ENCODE measurements around the gene LAG3. TPM values are rescaled to one million over a fixed set of nuclear protein-coding genes. Genes with fewer than 3 reads are reported as not detected.

The LAG3 gene
- total RNA-seq, 4 donors from 2014 or later = not detected

GRCh38 chr12:6824085-6824775 lies 51.9 kb downstream of the LAG3 start:
- intact Hi-C loops (cut with DNase I; ENCODE audit: low total_unique reads) (no loop called here), in situ Hi-C loops (cut with MboI; ENCODE audit: low sequenced_read_pairs in 4 of 4) (no loop called here)
- Histone ChIP-seq H3K27me3 (peaks cover 31 to 70% (median 50%) of the 10 kb centered on the region in 3 donors), H3K27ac (no peak overlapping the region), H3K4me3 (no peak overlapping the region), H3K9me3 (no peaks in the 10 kb centered on the region), H3K36me3 (no peaks in the 10 kb centered on the region), H3K4me1 (peaks cover 3 to 10% of the 10 kb centered on the region in 2 donors)
- TF ChIP-seq POLR2A (IDR thresholded peaks at IDR 0.05) (no peak), CTCF (IDR thresholded peaks at IDR 0.05 in 4 of 5, conservative IDR thresholded peaks at IDR 0.05 in 1 of 5) (no peak)
- ATAC-seq = no peak
- DNase-seq = no peak

GRCh38 chr12:6824901-6825381 lies 52.6 kb downstream of the LAG3 start:
- DNase-seq = no peak
- H3K4me1 ChIP-seq = peaks cover 3 to 11% of the 10 kb centered on the region in 2 donors
- H3K27me3 ChIP-seq = peaks cover 31 to 75% (median 53%) of the 10 kb centered on the region in 3 donors
- H3K9me3 ChIP-seq = no peaks in the 10 kb centered on the region
- intact Hi-C loops (cut with DNase I; ENCODE audit: low total_unique reads) = loop anchor here (1.0 to 5.0 kb wide), 3 partner anchors 73 to 208 kb away; partner anchors contain the start of gene MLF2
- in situ Hi-C loops (cut with MboI; ENCODE audit: low sequenced_read_pairs in 4 of 4) = no loop called here
- no peak overlapping the region for H3K4me3 ChIP-seq
- H3K27ac ChIP-seq = no peak overlapping the region
- ATAC-seq = no peak
- TF ChIP-seq CTCF (IDR thresholded peaks at IDR 0.05 in 4 of 5, conservative IDR thresholded peaks at IDR 0.05 in 1 of 5) (no peak), POLR2A (IDR thresholded peaks at IDR 0.05) (no peak)
- no peaks in the 10 kb centered on the region for H3K36me3 ChIP-seq

GRCh38 chr12:6825398-6826124 lies 53.2 kb downstream of the LAG3 start:
- Histone ChIP-seq H3K9me3 (no peaks in the 10 kb centered on the region), H3K27me3 (peaks cover 31 to 78% (median 53%) of the 10 kb centered on the region in 3 donors), H3K36me3 (no peaks in the 10 kb centered on the region), H3K4me3 (no peak overlapping the region), H3K4me1 (peaks cover 3 to 11% of the 10 kb centered on the region in 2 donors), H3K27ac (no peak overlapping the region)
- no peak for TF ChIP-seq POLR2A (IDR thresholded peaks at IDR 0.05)
- peak; percentile 62 to 85 (median 80) for TF ChIP-seq CTCF (IDR thresholded peaks at IDR 0.05 in 4 of 5, conservative IDR thresholded peaks at IDR 0.05 in 1 of 5)
- peak; percentile 48 to 69 for DNase-seq
- in situ Hi-C loops (cut with MboI; ENCODE audit: low sequenced_read_pairs in 4 of 4) = no loop called here
- ATAC-seq = peak; percentile 63 to 75
- intact Hi-C loops (cut with DNase I; ENCODE audit: low total_unique reads) = loop anchor here (1.0 to 5.0 kb wide), 4 partner anchors 47 to 208 kb away; partner anchors contain the start of gene MLF2

- in situ Hi-C loops (cut with MboI; ENCODE audit: low sequenced_read_pairs in 4 of 4) = no loop called here
- DNase-seq (no peak), ATAC-seq (no peak)
- peaks cover 3 to 11% of the 10 kb centered on the region in 2 donors for H3K4me1 ChIP-seq
- H3K27ac ChIP-seq = no peak overlapping the region
- intact Hi-C loops (cut with DNase I; ENCODE audit: low total_unique reads) = loop anchor here (2.0 to 5.0 kb wide), 3 partner anchors 47 to 89 kb away; partner anchors contain the start of gene MLF2
- H3K36me3 ChIP-seq = no peaks in the 10 kb centered on the region
- H3K27me3 ChIP-seq = peaks cover 31 to 78% (median 53%) of the 10 kb centered on the region in 3 donors
- H3K9me3 ChIP-seq = no peaks in the 10 kb centered on the region
- no peak overlapping the region for H3K4me3 ChIP-seq
- TF ChIP-seq POLR2A (IDR thresholded peaks at IDR 0.05) (no peak), CTCF (IDR thresholded peaks at IDR 0.05 in 4 of 5, conservative IDR thresholded peaks at IDR 0.05 in 1 of 5) (no peak)
Observed at GRCh38 chr12:6826125-6826733, 53.9 kb downstream of the LAG3 start.
